HG03460 (cell line): Measurements from ENCODE around the gene PANK3.
"Not testable (repeated sequence)": the region's sequence is repeated elsewhere in the genome, so short reads cannot be mapped to it uniquely, and the experiment has no call there.

Source experiments
- ATAC-seq: cut with Tn5 transposase; IDR thresholded peaks from one replicate; pipeline ENCODE4 v1.9.1; 2021; ENCODE audit not compliant: unreplicated experiment

PANK3 gene

GRCh38 chr5:168553377-168554130 lies 25.6 kb downstream of the PANK3 start:
- ATAC-seq, result no peak

GRCh38 chr5:168552146-168552545 lies 27.0 kb downstream of the PANK3 start:
- no peak for ATAC-seq

- ATAC-seq, result no peak
Observed at GRCh38 chr5:168550656-168551055, 28.5 kb downstream of the PANK3 start.

DNA sequence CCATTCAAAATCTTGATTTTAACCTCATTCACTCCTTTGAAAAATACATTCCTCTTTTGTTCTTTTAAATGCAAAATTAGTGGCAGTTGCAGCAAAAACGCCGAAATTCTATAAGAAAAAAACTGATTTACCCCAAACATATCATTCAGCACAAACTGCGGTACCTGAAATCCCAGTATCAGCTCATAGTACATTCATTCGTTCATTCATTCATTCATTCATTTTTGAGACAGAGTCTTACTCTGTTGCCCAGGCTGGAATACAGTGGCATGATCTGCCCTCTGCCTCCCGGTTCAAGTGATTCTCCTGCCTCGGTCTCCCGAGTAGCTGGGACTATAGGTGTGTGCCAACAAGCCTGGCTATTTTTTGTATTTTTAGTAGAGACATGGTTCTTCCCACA lies 29.6 kb downstream of the PANK3 start:
- ATAC-seq, result no peak

DNA sequence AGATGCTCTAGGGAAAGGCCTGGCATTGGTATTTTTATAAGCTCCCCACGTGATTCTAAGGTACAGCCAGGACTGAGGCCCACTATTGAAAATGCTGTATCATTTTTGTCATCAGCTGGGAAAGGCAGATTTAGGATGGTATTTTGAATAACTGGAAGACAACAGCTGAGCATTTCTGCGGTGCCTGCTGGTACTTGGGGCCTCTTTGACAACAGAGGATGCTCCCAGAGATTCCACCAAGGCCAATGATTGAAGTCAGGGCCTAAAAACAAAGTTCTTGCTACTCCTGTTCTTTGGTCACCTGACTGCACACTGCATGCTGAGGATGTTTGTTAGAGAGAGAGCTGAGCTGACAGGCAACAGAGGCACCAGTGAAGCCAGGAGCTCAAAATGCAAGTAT lies 42.0 kb downstream of the PANK3 start:
- no peak for ATAC-seq

DNA sequence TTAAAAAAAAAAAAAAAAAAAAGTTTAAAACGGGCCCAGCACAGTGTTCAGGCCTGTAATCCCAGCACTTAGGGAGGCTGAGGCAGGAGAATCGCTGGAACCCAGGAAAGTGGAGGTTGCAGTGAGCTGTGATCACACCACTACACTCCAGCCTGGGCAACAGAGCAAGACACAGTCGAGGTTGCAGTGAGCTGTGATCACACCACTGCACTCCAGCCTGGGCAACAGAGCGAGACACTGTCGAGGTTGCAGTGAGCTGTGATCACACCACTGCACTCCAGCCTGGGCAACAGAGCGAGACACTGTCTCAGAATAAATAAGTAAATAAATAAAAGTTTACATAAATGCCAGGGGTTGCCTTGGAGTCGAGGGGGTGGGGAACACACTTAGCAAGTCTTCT lies 44.8 kb downstream of the PANK3 start:
- ATAC-seq, result not testable (repeated sequence)

DNA sequence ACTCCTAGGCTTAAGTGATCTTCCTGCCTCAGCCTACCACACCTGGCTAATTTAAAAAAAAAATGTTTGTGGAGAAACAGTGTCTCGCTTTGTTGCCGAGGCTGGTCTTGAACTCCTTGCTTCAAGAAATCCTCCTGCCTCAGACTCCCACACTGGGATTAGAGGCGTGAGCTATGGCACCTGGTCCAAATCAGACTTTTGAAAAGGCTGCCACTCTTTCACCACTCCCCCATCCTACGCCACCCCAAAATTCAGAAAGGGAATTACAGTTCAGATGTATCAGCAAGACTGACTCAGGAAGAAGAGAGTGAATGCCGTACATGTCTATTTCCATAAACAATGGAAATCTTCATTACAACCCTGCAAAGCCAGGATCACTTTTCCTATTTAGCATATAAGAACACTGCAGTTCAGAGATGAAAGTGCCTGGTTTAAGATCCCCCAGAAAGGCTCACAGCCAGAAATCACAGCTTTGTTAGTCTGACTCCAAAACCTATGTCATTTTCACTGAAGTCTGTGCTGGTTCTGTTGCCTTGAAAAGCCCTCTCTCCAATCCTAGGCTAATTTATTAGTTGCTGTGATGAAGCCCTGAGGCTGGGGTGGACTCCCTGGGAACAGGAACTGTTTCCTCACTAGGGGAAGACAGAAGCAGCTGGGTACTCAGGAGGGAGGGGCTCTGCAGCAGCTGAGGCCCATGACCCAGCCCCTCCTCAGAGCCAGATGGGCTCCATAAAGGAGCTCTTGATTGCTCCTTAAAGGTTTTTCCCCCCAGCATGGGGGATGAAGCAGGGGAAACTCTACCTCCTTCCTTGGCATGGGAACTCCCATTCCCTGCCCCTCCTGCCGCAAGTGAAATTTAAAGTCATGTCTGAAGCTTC lies 46.9 kb downstream of the PANK3 start:
- ATAC-seq, result no peak

- ATAC-seq, result no peak
Observed at GRCh38 chr5:168531191-168531590, 48.0 kb downstream of the PANK3 start.

DNA sequence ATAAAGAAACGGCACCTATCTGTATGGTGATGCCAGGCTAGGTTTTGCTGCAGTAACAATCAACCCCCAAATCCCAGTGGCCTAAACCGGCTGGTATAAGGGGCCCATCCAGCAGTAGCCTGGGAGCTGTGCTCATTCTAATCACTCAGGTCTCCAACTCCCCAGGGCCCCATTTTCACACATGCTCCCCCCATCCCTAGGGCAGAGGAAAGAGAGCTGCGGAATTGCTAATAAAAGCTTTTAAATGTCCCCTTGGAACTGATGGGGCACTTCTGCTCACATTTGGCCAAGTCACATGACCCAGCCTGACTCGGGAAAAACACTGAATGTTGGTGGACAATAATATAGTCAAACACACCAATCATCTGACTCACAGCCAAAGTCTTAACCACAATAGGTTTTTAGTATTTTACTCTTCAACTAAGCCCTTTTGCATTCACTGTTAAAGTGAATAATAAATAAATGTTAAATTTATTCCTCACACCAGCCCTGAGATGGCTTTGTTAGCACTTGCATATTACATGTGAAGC lies 48.5 kb downstream of the PANK3 start:
- no peak for ATAC-seq

- no peak for ATAC-seq
Observed at GRCh38 chr5:168529374-168530234, 49.6 kb downstream of the PANK3 start.

DNA sequence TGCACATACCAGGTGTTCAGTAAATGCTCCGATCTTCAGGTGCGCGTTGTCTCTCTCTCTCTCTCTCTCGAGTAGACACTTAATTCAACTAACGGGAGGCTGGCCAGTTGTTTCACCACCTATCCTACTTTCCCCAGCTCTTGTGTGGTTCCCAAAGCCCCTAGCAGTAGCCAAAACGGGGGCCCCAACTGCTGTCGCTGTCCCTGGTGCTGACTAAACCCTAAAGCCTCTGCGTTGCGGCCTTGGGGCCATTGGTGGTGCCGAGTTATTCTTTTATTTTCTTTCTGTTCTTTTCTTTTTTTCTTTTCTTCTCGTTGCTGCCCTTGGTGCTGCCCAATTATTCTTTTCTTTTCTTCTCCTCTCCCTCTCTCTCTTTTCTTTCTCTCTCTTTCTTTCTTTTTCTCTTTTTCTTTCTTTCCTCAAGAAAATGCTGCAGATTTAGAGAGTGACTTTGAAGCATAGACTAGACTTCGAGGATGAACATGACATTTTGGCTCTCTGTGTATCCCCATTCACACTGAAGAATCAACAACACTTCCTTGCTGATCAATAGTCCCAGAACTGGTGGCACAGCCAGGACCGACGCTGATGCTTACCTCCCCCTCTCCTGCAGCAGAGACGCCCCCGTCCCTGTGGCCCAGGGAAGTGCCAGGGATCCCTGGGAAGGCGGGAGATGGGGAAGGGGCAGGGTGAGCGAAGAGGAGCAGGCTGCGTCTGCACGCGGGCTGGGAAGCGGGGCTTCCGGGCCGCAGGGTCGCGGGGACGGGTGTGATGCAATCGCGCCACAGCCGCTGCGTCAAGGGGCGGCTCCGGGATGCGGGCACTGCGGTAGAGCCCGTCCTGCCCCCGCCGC lies 50.4 kb downstream of the PANK3 start, which contains the start of gene FBLL1:
TSS of gene FBLL1 (plus strand) at position 785 of the 853 bp plus-strand sequence. CDS start 200 bp downstream, outside the sequence.
- no peak for ATAC-seq

DNA sequence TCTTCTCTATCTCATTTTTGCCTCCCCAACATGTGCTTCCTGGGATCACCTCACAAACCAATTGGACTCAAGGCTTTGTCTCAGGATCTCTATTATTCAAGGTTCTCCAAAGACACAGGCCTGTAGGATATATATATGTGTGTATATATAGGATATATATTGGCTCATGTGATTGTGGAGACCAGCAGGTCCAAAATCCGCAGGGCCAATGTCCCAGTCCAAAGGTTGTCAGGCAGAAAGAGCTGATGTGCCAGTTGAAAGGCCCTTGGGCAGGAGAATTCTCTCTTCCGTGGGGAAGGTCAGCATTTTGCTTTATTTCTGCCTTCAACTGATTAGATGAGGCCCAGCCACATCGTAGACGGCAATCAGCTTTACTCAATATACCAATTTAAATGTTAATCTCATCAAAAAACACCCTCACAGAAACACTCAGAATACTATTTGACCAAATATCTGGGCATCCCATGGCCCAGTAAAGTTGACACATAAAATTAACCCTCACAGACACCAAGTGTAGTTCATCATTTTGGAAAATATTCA lies 51.3 kb downstream of the PANK3 start:
- ATAC-seq, result no peak

GRCh38 chr5:168525856-168526255 lies 53.3 kb downstream of the PANK3 start:
- ATAC-seq, result no peak

DNA sequence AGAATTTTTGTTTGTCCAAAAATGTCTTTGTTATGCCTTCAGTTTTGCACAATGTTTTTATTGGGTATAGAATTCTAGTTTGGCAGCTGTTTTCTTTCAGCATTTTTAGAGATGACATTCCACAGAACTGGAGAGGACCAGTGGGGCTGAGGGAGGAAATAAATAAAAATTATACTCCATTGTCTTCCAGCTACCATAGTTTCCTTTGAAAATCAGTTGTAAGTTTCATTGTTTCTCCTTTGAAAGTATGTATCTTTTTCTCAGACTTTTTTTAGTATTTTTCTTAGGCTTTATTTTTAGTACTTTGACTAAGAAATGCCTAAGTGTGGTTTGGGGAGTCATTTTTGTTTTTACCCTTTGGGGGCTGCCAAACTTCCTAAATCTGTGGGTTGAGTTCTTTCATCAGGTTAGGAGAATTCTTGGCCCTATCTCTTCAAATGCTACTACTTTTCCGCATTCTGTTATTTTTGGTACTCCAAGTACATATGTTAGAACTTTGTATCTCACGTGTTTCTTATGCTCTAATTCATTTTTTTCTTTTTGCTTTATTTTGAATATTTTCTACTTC lies 65.2 kb downstream of the PANK3 start:
- ATAC-seq, result no peak

DNA sequence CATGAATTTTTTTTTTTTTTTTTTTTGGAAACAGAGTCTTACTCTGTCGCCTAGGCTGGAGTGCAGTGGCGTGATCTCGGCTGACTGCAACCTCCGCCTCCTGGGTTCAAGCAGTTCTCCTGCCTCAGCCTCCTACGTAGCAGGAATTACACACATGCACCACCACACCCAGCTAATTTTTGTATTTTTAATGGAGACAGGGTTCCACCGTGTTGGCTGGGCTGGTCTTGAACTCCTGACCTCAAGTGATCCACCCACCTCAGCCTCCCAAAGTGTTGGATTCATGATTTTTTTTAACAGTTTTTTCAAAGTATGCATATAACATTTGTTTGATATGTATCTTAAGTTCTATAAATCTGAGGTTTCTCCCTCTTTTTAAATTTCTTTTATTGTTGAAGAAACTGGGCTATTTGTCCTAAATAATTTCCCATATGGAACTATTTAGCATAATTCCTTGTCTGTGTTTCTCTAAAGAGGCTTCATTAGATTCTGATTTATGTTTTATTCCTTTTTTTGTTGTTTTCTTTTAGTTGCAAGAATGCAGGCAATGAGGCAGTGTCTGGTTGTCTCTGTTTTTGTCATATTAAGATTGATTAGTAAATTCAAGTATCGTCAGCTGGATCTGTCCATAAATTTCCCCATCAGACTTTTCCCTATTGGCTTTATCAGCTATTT lies 76.5 kb downstream of the PANK3 start:
- no peak for ATAC-seq
